NOMO-1 treated with DMSO at 0.1 percent for 48 hours (cell line): ENCODE measurements around the gene SFR1.

Experiments used
- DNase-seq: peaks from one replicate; lab custom pipeline; 2025; ENCODE audit not compliant: unreplicated experiment; lab: John Stamatoyannopoulos, UW

The SFR1 gene

GRCh38 chr10:104121485-104122224 is at the start of gene SFR1:
Gene SFR1 (plus strand): TSS chr10:104122171. CDS start chr10:104122184, 13 bp downstream.
- peak; percentile 98 for DNase-seq

- DNase-seq = no peak
These were observed 49.2 kb upstream of the SFR1 start for GRCh38 chr10:104072786-104073185.

- no peak for DNase-seq
These were observed 47.5 kb upstream of the SFR1 start for GRCh38 chr10:104074505-104074904.

GRCh38 chr10:104076743-104077160 is 45.2 kb upstream of the SFR1 start:
- DNase-seq = no peak

- DNase-seq = no peak
These were observed 44.7 kb upstream of the SFR1 start for GRCh38 chr10:104077247-104077646.

- no peak for DNase-seq
These were observed 44.3 kb upstream of the SFR1 start for GRCh38 chr10:104077663-104078151.

GRCh38 chr10:104080762-104081161 is 41.2 kb upstream of the SFR1 start:
- DNase-seq = no peak

- DNase-seq = no peak
These were observed 40.0 kb upstream of the SFR1 start for GRCh38 chr10:104081998-104082397.

GRCh38 chr10:104084482-104085142 is 37.4 kb upstream of the SFR1 start:
- DNase-seq = no peak

GRCh38 chr10:104085801-104086400 is 36.1 kb upstream of the SFR1 start, which contains the start of gene COL17A1:
Gene COL17A1 (minus strand): TSS chr10:104085880. CDS start chr10:104080673, 5,207 bp downstream.
- no peak for DNase-seq

- no peak for DNase-seq
These were observed 33.7 kb upstream of the SFR1 start for GRCh38 chr10:104088239-104088638.

GRCh38 chr10:104089621-104090020 is 32.4 kb upstream of the SFR1 start:
- no peak for DNase-seq

GRCh38 chr10:104090611-104091010 is 31.4 kb upstream of the SFR1 start:
- no peak for DNase-seq

- no peak for DNase-seq
These were observed 29.2 kb upstream of the SFR1 start for GRCh38 chr10:104092749-104093148.

GRCh38 chr10:104096692-104097091 is 25.3 kb upstream of the SFR1 start:
- DNase-seq = no peak

GRCh38 chr10:104098358-104098925 is 23.5 kb upstream of the SFR1 start:
- no peak for DNase-seq

- DNase-seq = no peak
These were observed 22.7 kb upstream of the SFR1 start for GRCh38 chr10:104099269-104099668.

- no peak for DNase-seq
These were observed 22.0 kb upstream of the SFR1 start for GRCh38 chr10:104099941-104100340.

- no peak for DNase-seq
These were observed 21.2 kb upstream of the SFR1 start for GRCh38 chr10:104100795-104101194.

- DNase-seq = no peak
These were observed 20.1 kb upstream of the SFR1 start for GRCh38 chr10:104101902-104102301.

GRCh38 chr10:104103956-104104355 is 18.0 kb upstream of the SFR1 start:
- no peak for DNase-seq

GRCh38 chr10:104104418-104104817 is 17.6 kb upstream of the SFR1 start:
- DNase-seq = no peak
